Frontal cortex (tissue), 4 donors: ENCODE measurements around the gene TOMT. TPM values are rescaled to one million over a fixed set of nuclear protein-coding genes. Genes with fewer than 3 reads are reported as not detected.
"Not testable (repeated sequence)": the region's sequence is repeated elsewhere in the genome, so short reads cannot be mapped to it uniquely, and the experiment has no call there.

Experiments used
- DNase-seq, 2 donors: peaks; one replicate each; pipeline ENCODE4 v3.0.0; 2012; ENCODE audit warnings: low spot score in 2 of 2
- FAIRE-seq: peaks from 2 replicates; lab custom pipeline; 2012; peaks lifted over from hg19 to GRCh38; lab: Jason Lieb, UNC
- small RNA-seq: library from RNA; depleted of rRNA; stranded (forward); fragments of <200 nt; gene quantifications from one replicate; pipeline ENCODE3, GENCODE V24; 2014
- total RNA-seq: library from RNA; depleted of rRNA; stranded (reverse); fragments of >200 nt; gene quantifications from one replicate; pipeline ENCODE4 v1.2.3, GENCODE V29; 2014
- donor health status: control.
- donor health status: control.
- donor health status: control.

TOMT gene
- total RNA-seq, 1 donor from 2014 or later: not detected

- FAIRE-seq: not testable (repeated sequence)
Measured at GRCh38 chr11:72153874-72154273, 48.1 kb downstream of the TOMT start.

DNA sequence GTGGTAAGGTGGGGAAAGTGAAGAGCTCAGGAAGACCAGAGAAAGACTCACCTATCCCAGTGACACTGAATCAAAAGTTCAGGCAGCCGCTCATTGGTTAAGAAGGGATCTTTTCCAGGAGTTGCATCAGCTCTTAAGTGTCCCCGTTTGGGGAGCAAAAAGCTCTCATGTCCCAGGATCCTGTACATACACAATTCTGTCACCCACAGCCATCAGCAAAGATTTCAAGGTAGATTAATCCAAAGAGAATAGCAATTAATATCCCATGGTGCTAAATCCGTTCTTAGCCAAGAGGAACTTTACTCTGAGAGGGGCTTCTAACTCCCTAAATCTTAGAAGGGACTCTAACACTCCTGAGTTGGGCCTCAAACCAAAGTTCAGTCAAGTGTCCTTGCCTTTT is 49.1 kb downstream of the TOMT start:
- FAIRE-seq: no peak
- no peak for DNase-seq

More at GRCh38 chr11:72153874-72154273, 48.1 kb downstream of the TOMT start:
- not testable (repeated sequence) for DNase-seq

DNA sequence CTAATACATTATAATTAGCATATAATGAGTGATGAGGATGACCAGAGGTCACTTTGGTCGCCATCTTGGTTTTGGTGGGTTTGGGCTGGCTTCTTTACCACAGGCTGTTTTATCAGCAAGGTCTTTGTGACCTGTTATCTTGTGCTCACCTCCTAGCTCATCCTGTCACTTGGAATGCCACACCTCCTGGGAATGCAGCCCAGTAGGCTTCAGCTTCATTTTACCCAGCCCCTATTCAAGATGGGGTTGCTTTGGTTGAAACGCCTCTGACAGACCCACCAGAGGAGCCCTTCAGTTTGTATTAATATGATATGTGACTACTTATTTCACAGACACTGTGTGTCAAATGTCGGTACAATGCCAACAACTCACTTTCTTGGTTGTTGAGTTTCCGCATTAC is 50.0 kb downstream of the TOMT start:
- no peak for FAIRE-seq
- no peak for DNase-seq

- no peak for DNase-seq
Measured at GRCh38 chr11:72157131-72157530, 51.4 kb downstream of the TOMT start.

More at GRCh38 chr11:72157131-72157530, 51.4 kb downstream of the TOMT start:
- FAIRE-seq: no peak

Small RNA genes within 50 kb of the gene (small RNA-seq; reads per million reads assigned to genes)
- gene MIR3165: not detected

Other genes starting within 250 kb of the TOMT start
- gene DEFB131B, start 227.5 kb upstream of the TOMT start, total RNA-seq: not detected
- 4.9 TPM for gene XNDC1N, start 177.3 kb upstream of the TOMT start, total RNA-seq
- gene RNF121, start 176.9 kb upstream of the TOMT start, total RNA-seq: 17.9 TPM
- 1.6 TPM for gene IL18BP, start 107.0 kb upstream of the TOMT start, total RNA-seq
- 110 TPM for gene NUMA1, start 25.4 kb upstream of the TOMT start, total RNA-seq
- gene LRRC51, start 25.1 kb upstream of the TOMT start, total RNA-seq: 6.5 TPM
- 44.4 TPM for gene LAMTOR1, start 2.6 kb upstream of the TOMT start, total RNA-seq
- 17.5 TPM for gene ANAPC15, start 6.8 kb downstream of the TOMT start, total RNA-seq
- gene FOLR3, start 29.8 kb downstream of the TOMT start, total RNA-seq: not detected
- not detected for gene FOLR1, start 86.2 kb downstream of the TOMT start, total RNA-seq
- gene FOLR2, start 110.9 kb downstream of the TOMT start, total RNA-seq: 5.7 TPM
- gene INPPL1, start 118.8 kb downstream of the TOMT start, total RNA-seq: 6.5 TPM
- not detected for gene PHOX2A, start 138.3 kb downstream of the TOMT start, total RNA-seq